Adrenal gland (tissue), 5 donors: ENCODE measurements around the gene STPG1.

Experiments
- CTCF ChIP-seq, 6 experiments: fragments of 450-650 bp in 4 of 6; fragments of 200-600 bp in 2 of 6; sonication (generic) in 1 of 6; IDR thresholded peaks; 1 replicate in 5 of 6; 2 replicates in 1 of 6; pipeline versions ENCODE4 v1.5.1 to v1.8.0; 2016 to 2021; ENCODE audit warnings: antibody characterized with exemption in 6 of 6, mild to moderate bottlenecking in 2 of 6, moderate library complexity in 1 of 6
- POLR2A ChIP-seq, 2 donors: fragments of 450-650 bp; IDR thresholded peaks; one replicate each; pipeline ENCODE4 v1.6.1; 2017; ENCODE audit warnings: antibody characterized with exemption in 2 of 2, mild to moderate bottlenecking in 2 of 2, moderate library complexity in 1 of 2
- donor health status: DM: no; HTN: no; CAD: no.

DNA sequence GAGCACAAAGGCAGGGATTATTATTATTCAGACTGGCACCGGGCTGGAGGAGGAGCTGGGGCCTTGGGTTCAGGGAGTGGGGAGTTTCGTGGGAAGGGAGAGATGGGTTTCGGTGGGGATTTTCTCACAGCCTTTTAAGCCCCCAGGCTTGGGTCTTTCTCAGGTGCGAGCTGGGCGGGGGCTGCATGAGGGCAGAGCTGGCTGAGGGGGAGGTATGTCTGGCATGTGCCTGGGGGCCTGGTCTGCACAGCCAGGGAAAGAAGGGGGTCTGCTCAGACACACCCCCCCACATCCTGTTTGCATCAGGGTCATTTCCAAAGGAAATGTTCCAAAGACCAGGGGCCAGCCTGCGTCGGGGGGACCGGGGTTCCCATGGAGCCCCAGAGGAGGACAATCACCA is 72.8 kb downstream of the STPG1 start:
- TF ChIP-seq POLR2A (IDR thresholded peaks at IDR 0.05): no peak
- TF ChIP-seq CTCF (IDR thresholded peaks at IDR 0.05): no peak
